Left ventricle myocardium inferior (tissue), 1 donor: ENCODE results near the gene POLDIP2. TPM values are rescaled to one million over a fixed set of nuclear protein-coding genes. Genes with fewer than 3 reads are reported as not detected.

ENCODE experiments used
- DNase-seq: peaks from one replicate; pipeline ENCODE4 v3.0.0-alpha.2; 2020
- H3K27ac ChIP-seq: fragments of 200-600 bp; replicated peaks from 2 replicates; pipeline ENCODE4 v1.8.0; 2021
- H3K27me3 ChIP-seq: fragments of 200-600 bp; 2 replicates; pipeline ENCODE4 v1.8.0; 2021; ENCODE audit warnings: low read depth
- H3K36me3 ChIP-seq: fragments of 200-600 bp; 2 replicates; pipeline ENCODE4 v1.8.0; 2021
- H3K4me1 ChIP-seq: fragments of 200-600 bp; 2 replicates; pipeline ENCODE4 v1.8.0; 2021
- H3K4me3 ChIP-seq: fragments of 200-600 bp; 2 replicates; pipeline ENCODE4 v1.8.0; 2021; ENCODE audit warnings: mild to moderate bottlenecking, moderate library complexity
- H3K9me3 ChIP-seq: fragments of 200-600 bp; replicated peaks from 2 replicates; pipeline ENCODE4 v1.8.0; 2021
- CTCF ChIP-seq: fragments of 200-600 bp; IDR thresholded peaks from 2 replicates; pipeline ENCODE4 v1.8.0; 2021; ENCODE audit warnings: antibody characterized with exemption, mild to moderate bottlenecking, borderline replicate concordance
- intact Hi-C: fragments of 100-400 bp; cut with micrococcal nuclease; formaldehyde crosslinking; loops from one replicate; pipeline ENCODE4 v1.11.0; 2022
- total RNA-seq: library from RNA; stranded (reverse); fragmentation: NEBNext Ultra II Directional; extraction: Animal tissue kit (Norgen Biotek cat#: 25700); gene quantifications from one replicate; pipeline ENCODE4 v1.2.1, GENCODE V29; 2021
- donor health status: DM: no; HTN: yes; CAD: no; lungs with severe emphysema.

The POLDIP2 gene
- total RNA-seq, 1 donor from 2014 or later = 154 TPM

- intact Hi-C loops = no loop called here
- no peaks in the 10 kb centered on the region for H3K27me3 ChIP-seq
- H3K27ac ChIP-seq = no peak overlapping the region
- H3K4me3 ChIP-seq = no peak overlapping the region
- no peaks in the 10 kb centered on the region for H3K9me3 ChIP-seq
- DNase-seq = no peak
- H3K4me1 ChIP-seq = peaks cover 62% of the 10 kb centered on the region
- TF ChIP-seq CTCF = no peak
- H3K36me3 ChIP-seq = peaks cover 98% of the 10 kb centered on the region
Measured at GRCh38 chr17:28348979-28349378, 8.3 kb downstream of the POLDIP2 start.

GRCh38 chr17:28347261-28347891 lies 10.0 kb downstream of the POLDIP2 start:
- H3K4me3 ChIP-seq = no peak overlapping the region
- H3K4me1 ChIP-seq = peaks cover 71% of the 10 kb centered on the region
- H3K9me3 ChIP-seq = no peaks in the 10 kb centered on the region
- peak overlapping the region; percentile 44 for H3K27ac ChIP-seq
- no peak for DNase-seq
- intact Hi-C loops = no loop called here
- H3K36me3 ChIP-seq = peaks cover 98% of the 10 kb centered on the region
- no peak for TF ChIP-seq CTCF
- no peaks in the 10 kb centered on the region for H3K27me3 ChIP-seq

GRCh38 chr17:28346746-28347246 lies 10.5 kb downstream of the POLDIP2 start:
- no peaks in the 10 kb centered on the region for H3K9me3 ChIP-seq
- no peak overlapping the region for H3K4me3 ChIP-seq
- peak; percentile 55 for TF ChIP-seq CTCF
- no peaks in the 10 kb centered on the region for H3K27me3 ChIP-seq
- peaks cover 70% of the 10 kb centered on the region for H3K4me1 ChIP-seq
- intact Hi-C loops = no loop called here
- DNase-seq = no peak
- peaks cover 98% of the 10 kb centered on the region for H3K36me3 ChIP-seq
- peak overlapping the region; percentile 44 for H3K27ac ChIP-seq

- peak overlapping the region; percentile 44 for H3K27ac ChIP-seq
- peaks cover 65% of the 10 kb centered on the region for H3K4me1 ChIP-seq
- H3K27me3 ChIP-seq = no peaks in the 10 kb centered on the region
- H3K36me3 ChIP-seq = peaks cover 98% of the 10 kb centered on the region
- no peaks in the 10 kb centered on the region for H3K9me3 ChIP-seq
- TF ChIP-seq CTCF = no peak
- no peak for DNase-seq
- intact Hi-C loops = no loop called here
- H3K4me3 ChIP-seq = no peak overlapping the region
Measured at GRCh38 chr17:28346199-28346580, 11.1 kb downstream of the POLDIP2 start.

- Histone ChIP-seq H3K4me3 (no peak overlapping the region), H3K27ac (peak overlapping the region; percentile 44), H3K27me3 (no peaks in the 10 kb centered on the region), H3K9me3 (no peaks in the 10 kb centered on the region), H3K4me1 (peaks cover 69% of the 10 kb centered on the region), H3K36me3 (peaks cover 98% of the 10 kb centered on the region)
- peak; percentile 51 for DNase-seq
- intact Hi-C loops = no loop called here
- no peak for TF ChIP-seq CTCF
Measured at GRCh38 chr17:28345419-28346198, 11.7 kb downstream of the POLDIP2 start.
